HepG2 (cell line): ENCODE data around the gene SDC1. TPM values are rescaled to one million over a fixed set of nuclear protein-coding genes. Genes with fewer than 3 reads are reported as not detected.

ENCODE experiments used
- FOXJ3 ChIP-seq: sonication (generic); formaldehyde crosslinking; IDR thresholded peaks from 2 replicates; pipeline ENCODE4 v1.4.0; 2020; ENCODE audit warnings: missing genetic modification reagents, mild to moderate bottlenecking, borderline replicate concordance
- GATA4 ChIP-seq: sonication (generic); IDR thresholded peaks from 2 replicates; pipeline ENCODE4 v1.6.1; 2016; ENCODE audit warnings: antibody characterized with exemption, low read depth, borderline replicate concordance
- GTF2F1 ChIP-seq: fragments of 150-350 bp; IDR thresholded peaks from 2 replicates; pipeline ENCODE4 v1.6.1; 2014; ENCODE audit warnings: low read length
- KAT2B ChIP-seq: fragments of 150-350 bp; IDR thresholded peaks from 2 replicates; pipeline ENCODE4 v1.6.1; 2014; ENCODE audit warnings: low read depth, low read length, borderline replicate concordance
- MIER3 ChIP-seq: IDR thresholded peaks from 2 replicates; pipeline ENCODE4 v1.6.1; 2016; ENCODE audit warnings: missing compliant biosample characterization, borderline replicate concordance
- NR3C1 ChIP-seq: sonication (generic); formaldehyde crosslinking; IDR thresholded peaks from 2 replicates; pipeline ENCODE4 v1.4.0; 2020; ENCODE audit warnings: missing genetic modification reagents
- PCBP2 ChIP-seq: fragments of 200-400 bp; formaldehyde crosslinking; optimal IDR thresholded peaks from 2 replicates; pipeline ENCODE3; 2018; ENCODE audit warnings: low read length, low read depth; ENCODE audit not compliant: poor library complexity, severe bottlenecking
- PTBP1 ChIP-seq: fragments of 200-400 bp; formaldehyde crosslinking; IDR thresholded peaks from 2 replicates; pipeline ENCODE4 v1.6.1; 2018; ENCODE audit warnings: low read length, low read depth; ENCODE audit not compliant: poor library complexity, severe bottlenecking
- SRF ChIP-seq: IDR thresholded peaks from 2 replicates; pipeline ENCODE4 v1.6.1; 2011; ENCODE audit warnings: mild to moderate bottlenecking, low read depth, low read length, moderate library complexity
- ZMYM4 ChIP-seq: sonication (generic); formaldehyde crosslinking; IDR thresholded peaks from 2 replicates; pipeline ENCODE4 v1.8.1; 2023; ENCODE audit warnings: mild to moderate bottlenecking, missing genetic modification reagents
- ZNF589 ChIP-seq: sonication (generic); formaldehyde crosslinking; conservative IDR thresholded peaks from 2 replicates; pipeline ENCODE4 v1.8.0; 2022; ENCODE audit warnings: mild to moderate bottlenecking, moderate library complexity, missing genetic modification reagents
- ZNF850 ChIP-seq: sonication (generic); formaldehyde crosslinking; conservative IDR thresholded peaks from 2 replicates; pipeline ENCODE4 v1.9.0; 2021; ENCODE audit warnings: mild to moderate bottlenecking, missing genetic modification reagents
- polyA plus RNA-seq, 8 experiments: library from polyadenylated mRNA; depleted of rRNA in 3 of 8; stranded (reverse) in 7 of 8; unstranded in 1 of 8; fragments of >200 nt; fragmentation: Illumina TruSeq in 4 of 8; extraction: Trizol in 4 of 8; gene quantifications; 2 replicates each; pipeline versions ENCODE4 v1.2.1 to v1.2.3, GENCODE V29; 2011 to 2016; ENCODE audit warnings: low read depth in 4 of 8, missing spikeins in 1 of 8, mixed read lengths in 1 of 8; ENCODE audit not compliant: insufficient read depth in 1 of 8
- total RNA-seq, 5 experiments: library from RNA; depleted of rRNA; stranded (reverse); fragments of >200 nt; fragmentation: Illumina TruSeq; extraction: Trizol; gene quantifications; 2 replicates each; pipeline ENCODE4 v1.2.3, GENCODE V29; 2016; ENCODE audit warnings: low read depth in 1 of 5
- TF ChIP-seq, protein P1 (sequence below): sonication (generic); formaldehyde crosslinking; IDR thresholded peaks from 2 replicates; pipeline ENCODE4 v1.4.0; 2020; ENCODE audit warnings: mild to moderate bottlenecking, missing genetic modification reagents
- TF ChIP-seq, protein P2 (sequence below): sonication (generic); formaldehyde crosslinking; IDR thresholded peaks from 2 replicates; pipeline ENCODE4 v1.4.0; 2020; ENCODE audit warnings: missing genetic modification reagents
- TF ChIP-seq, protein P3 (sequence below): sonication (generic); formaldehyde crosslinking; IDR thresholded peaks from 2 replicates; pipeline ENCODE4 v1.5.0; 2020; ENCODE audit warnings: missing genetic modification reagents
- TF ChIP-seq, protein P4 (sequence below): sonication (generic); formaldehyde crosslinking; IDR thresholded peaks from 2 replicates; pipeline ENCODE4 v1.5.0; 2020; ENCODE audit warnings: mild to moderate bottlenecking, low read depth, missing genetic modification reagents, borderline replicate concordance
- TF ChIP-seq, protein P5 (sequence below): sonication (generic); formaldehyde crosslinking; IDR thresholded peaks from 2 replicates; pipeline ENCODE4 v1.8.0; 2022; ENCODE audit warnings: missing genetic modification reagents, mild to moderate bottlenecking, moderate library complexity, borderline replicate concordance
- TF ChIP-seq, protein P6 (sequence below): sonication (generic); formaldehyde crosslinking; IDR thresholded peaks from 2 replicates; pipeline ENCODE4 v1.5.0; 2020; ENCODE audit warnings: missing genetic modification reagents
- TF ChIP-seq, protein P7 (sequence below): sonication (generic); formaldehyde crosslinking; IDR thresholded peaks from 2 replicates; pipeline ENCODE4 v1.8.1; 2023; ENCODE audit warnings: missing genetic modification reagents, mild to moderate bottlenecking, borderline replicate concordance

Gene SDC1
- total and polyA plus RNA-seq, 2 of the 13 experiments (the other 11 are each of a cell fraction or from before 2014, with no cell fraction given), result 108 to 119 TPM

DNA sequence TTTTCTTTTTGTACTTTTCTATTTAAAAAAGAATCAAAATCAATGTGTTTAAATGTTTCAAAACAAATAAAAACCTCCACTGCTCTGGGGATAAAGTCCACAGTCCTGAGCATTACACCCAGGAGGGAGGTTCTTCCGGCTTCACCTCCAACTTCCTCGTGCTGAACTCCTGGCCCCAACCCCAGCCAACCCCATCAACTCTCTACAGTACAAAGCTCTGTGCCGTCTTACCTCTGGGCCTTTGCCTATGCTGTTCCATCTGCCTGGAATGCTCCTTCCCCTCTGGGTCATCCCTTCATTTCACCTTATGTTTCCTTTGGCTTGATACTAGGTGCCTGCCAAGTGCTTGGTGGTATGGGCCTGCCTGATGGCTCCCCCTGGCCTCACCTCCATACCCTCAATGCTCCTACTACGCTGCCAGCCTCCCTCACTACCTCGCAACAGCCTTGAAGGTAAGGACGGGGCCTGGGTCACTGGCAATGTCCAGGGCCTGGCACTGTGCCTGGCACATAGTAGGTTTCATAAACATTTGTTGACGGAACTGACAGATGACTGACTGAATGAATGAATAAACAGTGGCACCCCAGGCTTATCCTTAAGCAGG is 28.8 kb downstream of the SDC1 start (continued):
- TF ChIP-seq ZMYM4 (CRISPR knock-in tag) (peak; percentile 81), GTF2F1 (no peak), PTBP1 (no peak), PCBP2 (no peak), ZNF850 (no peak), NR3C1 (CRISPR knock-in tag) (no peak), ZNF589 (CRISPR knock-in tag) (peak; percentile 77), MIER3 (CRISPR knock-in tag) (0 out of 2 replicates have a peak, but pooled peaks have one; percentile 45), FOXJ3 (CRISPR knock-in tag) (peak; percentile 49; the same call in 1 of the 2 replicates), SRF (no peak), KAT2B (no peak), GATA4 (no peak)
- TF ChIP-seq, protein P1, sequence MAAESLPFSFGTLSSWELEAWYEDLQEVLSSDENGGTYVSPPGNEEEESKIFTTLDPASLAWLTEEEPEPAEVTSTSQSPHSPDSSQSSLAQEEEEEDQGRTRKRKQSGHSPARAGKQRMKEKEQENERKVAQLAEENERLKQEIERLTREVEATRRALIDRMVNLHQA, result no peak
- TF ChIP-seq, protein P2, sequence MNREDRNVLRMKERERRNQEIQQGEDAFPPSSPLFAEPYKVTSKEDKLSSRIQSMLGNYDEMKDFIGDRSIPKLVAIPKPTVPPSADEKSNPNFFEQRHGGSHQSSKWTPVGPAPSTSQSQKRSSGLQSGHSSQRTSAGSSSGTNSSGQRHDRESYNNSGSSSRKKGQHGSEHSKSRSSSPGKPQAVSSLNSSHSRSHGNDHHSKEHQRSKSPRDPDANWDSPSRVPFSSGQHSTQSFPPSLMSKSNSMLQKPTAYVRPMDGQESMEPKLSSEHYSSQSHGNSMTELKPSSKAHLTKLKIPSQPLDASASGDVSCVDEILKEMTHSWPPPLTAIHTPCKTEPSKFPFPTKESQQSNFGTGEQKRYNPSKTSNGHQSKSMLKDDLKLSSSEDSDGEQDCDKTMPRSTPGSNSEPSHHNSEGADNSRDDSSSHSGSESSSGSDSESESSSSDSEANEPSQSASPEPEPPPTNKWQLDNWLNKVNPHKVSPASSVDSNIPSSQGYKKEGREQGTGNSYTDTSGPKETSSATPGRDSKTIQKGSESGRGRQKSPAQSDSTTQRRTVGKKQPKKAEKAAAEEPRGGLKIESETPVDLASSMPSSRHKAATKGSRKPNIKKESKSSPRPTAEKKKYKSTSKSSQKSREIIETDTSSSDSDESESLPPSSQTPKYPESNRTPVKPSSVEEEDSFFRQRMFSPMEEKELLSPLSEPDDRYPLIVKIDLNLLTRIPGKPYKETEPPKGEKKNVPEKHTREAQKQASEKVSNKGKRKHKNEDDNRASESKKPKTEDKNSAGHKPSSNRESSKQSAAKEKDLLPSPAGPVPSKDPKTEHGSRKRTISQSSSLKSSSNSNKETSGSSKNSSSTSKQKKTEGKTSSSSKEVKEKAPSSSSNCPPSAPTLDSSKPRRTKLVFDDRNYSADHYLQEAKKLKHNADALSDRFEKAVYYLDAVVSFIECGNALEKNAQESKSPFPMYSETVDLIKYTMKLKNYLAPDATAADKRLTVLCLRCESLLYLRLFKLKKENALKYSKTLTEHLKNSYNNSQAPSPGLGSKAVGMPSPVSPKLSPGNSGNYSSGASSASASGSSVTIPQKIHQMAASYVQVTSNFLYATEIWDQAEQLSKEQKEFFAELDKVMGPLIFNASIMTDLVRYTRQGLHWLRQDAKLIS (CRISPR knock-in tag), result no peak
- TF ChIP-seq, protein P3, sequence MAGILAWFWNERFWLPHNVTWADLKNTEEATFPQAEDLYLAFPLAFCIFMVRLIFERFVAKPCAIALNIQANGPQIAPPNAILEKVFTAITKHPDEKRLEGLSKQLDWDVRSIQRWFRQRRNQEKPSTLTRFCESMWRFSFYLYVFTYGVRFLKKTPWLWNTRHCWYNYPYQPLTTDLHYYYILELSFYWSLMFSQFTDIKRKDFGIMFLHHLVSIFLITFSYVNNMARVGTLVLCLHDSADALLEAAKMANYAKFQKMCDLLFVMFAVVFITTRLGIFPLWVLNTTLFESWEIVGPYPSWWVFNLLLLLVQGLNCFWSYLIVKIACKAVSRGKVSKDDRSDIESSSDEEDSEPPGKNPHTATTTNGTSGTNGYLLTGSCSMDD (CRISPR knock-in tag), result no peak
- TF ChIP-seq, protein P4, sequence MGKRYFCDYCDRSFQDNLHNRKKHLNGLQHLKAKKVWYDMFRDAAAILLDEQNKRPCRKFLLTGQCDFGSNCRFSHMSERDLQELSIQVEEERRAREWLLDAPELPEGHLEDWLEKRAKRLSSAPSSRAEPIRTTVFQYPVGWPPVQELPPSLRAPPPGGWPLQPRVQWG (CRISPR knock-in tag), result no peak
- TF ChIP-seq, protein P5, sequence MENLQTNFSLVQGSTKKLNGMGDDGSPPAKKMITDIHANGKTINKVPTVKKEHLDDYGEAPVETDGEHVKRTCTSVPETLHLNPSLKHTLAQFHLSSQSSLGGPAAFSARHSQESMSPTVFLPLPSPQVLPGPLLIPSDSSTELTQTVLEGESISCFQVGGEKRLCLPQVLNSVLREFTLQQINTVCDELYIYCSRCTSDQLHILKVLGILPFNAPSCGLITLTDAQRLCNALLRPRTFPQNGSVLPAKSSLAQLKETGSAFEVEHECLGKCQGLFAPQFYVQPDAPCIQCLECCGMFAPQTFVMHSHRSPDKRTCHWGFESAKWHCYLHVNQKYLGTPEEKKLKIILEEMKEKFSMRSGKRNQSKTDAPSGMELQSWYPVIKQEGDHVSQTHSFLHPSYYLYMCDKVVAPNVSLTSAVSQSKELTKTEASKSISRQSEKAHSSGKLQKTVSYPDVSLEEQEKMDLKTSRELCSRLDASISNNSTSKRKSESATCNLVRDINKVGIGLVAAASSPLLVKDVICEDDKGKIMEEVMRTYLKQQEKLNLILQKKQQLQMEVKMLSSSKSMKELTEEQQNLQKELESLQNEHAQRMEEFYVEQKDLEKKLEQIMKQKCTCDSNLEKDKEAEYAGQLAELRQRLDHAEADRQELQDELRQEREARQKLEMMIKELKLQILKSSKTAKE (CRISPR knock-in tag), result no peak; the same call in 1 of the 2 replicates
- TF ChIP-seq, protein P6, sequence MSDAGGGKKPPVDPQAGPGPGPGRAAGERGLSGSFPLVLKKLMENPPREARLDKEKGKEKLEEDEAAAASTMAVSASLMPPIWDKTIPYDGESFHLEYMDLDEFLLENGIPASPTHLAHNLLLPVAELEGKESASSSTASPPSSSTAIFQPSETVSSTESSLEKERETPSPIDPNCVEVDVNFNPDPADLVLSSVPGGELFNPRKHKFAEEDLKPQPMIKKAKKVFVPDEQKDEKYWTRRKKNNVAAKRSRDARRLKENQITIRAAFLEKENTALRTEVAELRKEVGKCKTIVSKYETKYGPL, result no peak
- TF ChIP-seq, protein P7, sequence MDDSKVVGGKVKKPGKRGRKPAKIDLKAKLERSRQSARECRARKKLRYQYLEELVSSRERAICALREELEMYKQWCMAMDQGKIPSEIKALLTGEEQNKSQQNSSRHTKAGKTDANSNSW, result no peak
